Activated CD8-positive, alpha-beta memory T cell treated with anti-CD3 and anti-CD28 coated beads, Interleukin-2, amount 10 ng/mL, durations not matched to agents 7 days and 5 days (primary cell): Measurements from ENCODE around the gene RGR. TPM values are rescaled to one million over a fixed set of nuclear protein-coding genes. Genes with fewer than 3 reads are reported as not detected.

ENCODE experiments used
- ATAC-seq: fragments of 150-1000 bp; cut with Tn5 transposase; one replicate; pipeline ENCODE4 v1.10.0; 2021; ENCODE audit warnings: moderate library complexity
- CTCF ChIA-PET: fragments of 350-600 bp; sonication (Branson Sonifier 250); formaldehyde crosslinking; loops from one replicate; lab custom pipeline; 2021; ENCODE audit warnings: antibody characterized with exemption; lab: Charles Lee
- DNase-seq: peaks from one replicate; pipeline ENCODE4 v3.0.0-alpha.2; 2020
- H3K27ac Mint-ChIP-seq: one replicate; pipeline ENCODE4 v1.8.0; 2021; ENCODE audit warnings: mild to moderate bottlenecking, mixed read lengths
- H3K27me3 Mint-ChIP-seq: one replicate; pipeline ENCODE4 v1.8.0; 2021; ENCODE audit warnings: mixed read lengths
- H3K36me3 Mint-ChIP-seq: one replicate; pipeline ENCODE4 v1.8.0; 2021; ENCODE audit warnings: mild to moderate bottlenecking, mixed read lengths
- H3K4me1 Mint-ChIP-seq: one replicate; pipeline ENCODE4 v1.8.0; 2021; ENCODE audit warnings: mixed read lengths
- H3K4me3 Mint-ChIP-seq: one replicate; pipeline ENCODE4 v1.8.0; 2021; ENCODE audit warnings: mild to moderate bottlenecking, moderate library complexity, mixed read lengths
- H3K9me3 Mint-ChIP-seq: one replicate; pipeline ENCODE4 v1.8.0; 2022; ENCODE audit warnings: low read depth, mixed read lengths
- total RNA-seq, 2 experiments: library from RNA; stranded (reverse); gene quantifications; one replicate each; pipeline ENCODE4 v1.2.3, GENCODE V29; 2021

RGR gene
- total RNA-seq, 2 experiments from 2014 or later, result not detected

GRCh38 chr10:84226616-84227015, 18.2 kb upstream of the RGR start:
- no peaks in the 10 kb centered on the region for H3K9me3 Mint-ChIP-seq
- ATAC-seq (no peak), DNase-seq (no peak)
- H3K27me3 Mint-ChIP-seq, result peaks cover 36% of the 10 kb centered on the region
- no peaks in the 10 kb centered on the region for H3K36me3 Mint-ChIP-seq
- no peak overlapping the region for H3K27ac Mint-ChIP-seq
- no peaks in the 10 kb centered on the region for H3K4me1 Mint-ChIP-seq
- H3K4me3 Mint-ChIP-seq, result no peak overlapping the region
- CTCF ChIA-PET, result interaction anchor here (1.1 kb wide), 1 partner anchor 38 kb away, joined by 3 read pairs; no protein-coding TSS in a partner anchor

- no peak for ATAC-seq
- CTCF ChIA-PET, result no interaction called here
- Mint-ChIP-seq H3K36me3 (no peaks in the 10 kb centered on the region), H3K4me1 (no peaks in the 10 kb centered on the region), H3K27me3 (peaks cover 36% of the 10 kb centered on the region), H3K27ac (no peak overlapping the region), H3K4me3 (no peak overlapping the region), H3K9me3 (no peaks in the 10 kb centered on the region)
- no peak for DNase-seq
These were observed 17.0 kb upstream of the RGR start for GRCh38 chr10:84227810-84228209.

DNA sequence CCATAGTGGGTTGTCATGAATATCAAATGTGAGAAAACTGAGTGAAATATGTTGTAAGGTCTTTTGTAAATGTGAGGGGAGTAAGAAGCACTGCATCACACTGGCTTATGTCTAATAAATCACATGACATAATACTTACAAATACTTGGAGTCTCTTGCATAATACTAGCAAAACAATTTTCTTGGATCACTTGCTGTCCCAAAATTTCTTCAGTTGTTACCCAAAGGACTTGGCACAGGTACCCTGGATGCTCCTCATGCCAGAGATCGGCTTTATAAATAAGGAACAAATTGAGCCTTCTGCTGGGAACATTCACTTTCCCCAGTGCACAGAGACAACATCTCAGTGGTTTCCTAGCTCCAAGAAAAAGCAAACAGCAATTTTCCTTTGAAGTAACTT, 14.5 kb upstream of the RGR start:
- Mint-ChIP-seq H3K9me3 (no peaks in the 10 kb centered on the region), H3K27me3 (peaks cover 32% of the 10 kb centered on the region), H3K4me1 (no peaks in the 10 kb centered on the region), H3K27ac (no peak overlapping the region), H3K36me3 (no peaks in the 10 kb centered on the region), H3K4me3 (no peak overlapping the region)
- no peak for DNase-seq
- ATAC-seq, result no peak
- CTCF ChIA-PET, result no interaction called here

- DNase-seq (no peak), ATAC-seq (no peak)
- CTCF ChIA-PET, result no interaction called here
- peaks cover 30% of the 10 kb centered on the region for H3K27me3 Mint-ChIP-seq
- H3K4me3 Mint-ChIP-seq, result no peak overlapping the region
- no peaks in the 10 kb centered on the region for H3K4me1 Mint-ChIP-seq
- no peaks in the 10 kb centered on the region for H3K36me3 Mint-ChIP-seq
- H3K9me3 Mint-ChIP-seq, result no peaks in the 10 kb centered on the region
- no peak overlapping the region for H3K27ac Mint-ChIP-seq
These were observed 12.5 kb upstream of the RGR start for GRCh38 chr10:84232376-84232775.

DNA sequence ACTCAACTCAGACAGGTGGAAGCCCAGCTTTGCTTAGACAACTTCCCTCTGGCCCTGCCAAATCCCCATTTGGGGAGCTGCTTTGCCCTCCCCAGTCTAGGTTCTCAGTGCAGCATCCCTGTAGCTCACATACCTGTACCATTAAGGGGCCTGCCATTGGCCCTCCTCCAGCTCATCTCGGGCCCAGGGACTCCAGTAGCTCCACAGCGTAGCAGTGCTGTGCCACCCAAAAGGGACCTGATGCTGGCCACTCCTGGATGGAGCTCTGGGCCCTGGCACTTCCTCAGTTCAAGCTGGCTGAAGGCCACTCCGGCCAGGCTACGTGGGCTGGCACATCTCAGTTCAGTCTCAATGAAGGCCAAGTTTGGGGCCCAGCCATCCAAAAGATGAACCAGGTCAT, 10.9 kb upstream of the RGR start:
- ATAC-seq (no peak), DNase-seq (no peak)
- Mint-ChIP-seq H3K27me3 (peaks cover 27% of the 10 kb centered on the region), H3K36me3 (no peaks in the 10 kb centered on the region), H3K4me1 (no peaks in the 10 kb centered on the region), H3K4me3 (no peak overlapping the region), H3K27ac (no peak overlapping the region), H3K9me3 (no peaks in the 10 kb centered on the region)
- CTCF ChIA-PET, result interaction anchor here (0.9 kb wide), 1 partner anchor 31 kb away, joined by 3 read pairs; no protein-coding TSS in a partner anchor

DNA sequence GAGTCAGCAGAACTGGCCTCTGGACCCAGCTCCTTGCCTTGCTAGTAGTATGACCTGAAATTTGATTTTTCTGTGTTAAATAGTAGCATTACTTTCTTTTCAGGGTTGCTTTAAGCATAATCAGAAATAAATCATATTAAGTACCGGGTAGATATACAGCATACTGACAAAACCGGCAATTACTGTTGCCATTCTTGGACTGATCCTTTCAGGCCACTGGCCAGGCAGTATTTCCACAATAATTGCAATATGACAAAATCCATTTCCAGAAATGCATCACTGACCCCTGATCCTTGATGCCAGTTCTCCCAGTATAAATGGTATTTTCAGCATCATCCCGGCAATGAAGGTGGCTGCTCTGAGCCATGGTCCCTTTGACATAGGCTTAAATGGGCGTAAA, 10.4 kb upstream of the RGR start:
- Mint-ChIP-seq H3K27ac (no peak overlapping the region), H3K36me3 (no peaks in the 10 kb centered on the region), H3K4me3 (no peak overlapping the region), H3K9me3 (no peaks in the 10 kb centered on the region), H3K27me3 (peaks cover 26% of the 10 kb centered on the region), H3K4me1 (no peaks in the 10 kb centered on the region)
- ATAC-seq (no peak), DNase-seq (no peak)
- CTCF ChIA-PET, result no interaction called here

DNA sequence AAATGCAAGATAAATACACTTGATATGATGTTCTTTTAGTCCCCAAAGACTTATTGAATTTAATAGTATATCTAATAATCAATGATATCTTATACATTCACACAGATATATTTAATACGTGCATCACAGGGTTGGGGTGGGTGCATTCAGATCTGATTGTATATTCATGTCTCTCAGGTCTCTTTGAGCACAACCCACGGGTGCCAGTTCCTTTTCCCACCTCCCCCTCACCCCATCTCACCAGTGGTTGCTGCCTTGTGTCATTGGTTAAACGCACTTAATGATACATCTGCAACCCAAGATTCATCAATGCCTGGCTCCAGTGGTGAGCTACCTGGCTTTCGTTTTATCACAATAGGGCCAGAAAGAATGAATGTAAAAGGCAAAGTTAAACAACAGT, 9.8 kb upstream of the RGR start:
- DNase-seq, result no peak
- Mint-ChIP-seq H3K27ac (no peak overlapping the region), H3K4me1 (no peaks in the 10 kb centered on the region), H3K27me3 (peaks cover 21% of the 10 kb centered on the region), H3K9me3 (no peaks in the 10 kb centered on the region), H3K4me3 (no peak overlapping the region), H3K36me3 (no peaks in the 10 kb centered on the region)
- CTCF ChIA-PET, result no interaction called here
- ATAC-seq, result no peak

DNA sequence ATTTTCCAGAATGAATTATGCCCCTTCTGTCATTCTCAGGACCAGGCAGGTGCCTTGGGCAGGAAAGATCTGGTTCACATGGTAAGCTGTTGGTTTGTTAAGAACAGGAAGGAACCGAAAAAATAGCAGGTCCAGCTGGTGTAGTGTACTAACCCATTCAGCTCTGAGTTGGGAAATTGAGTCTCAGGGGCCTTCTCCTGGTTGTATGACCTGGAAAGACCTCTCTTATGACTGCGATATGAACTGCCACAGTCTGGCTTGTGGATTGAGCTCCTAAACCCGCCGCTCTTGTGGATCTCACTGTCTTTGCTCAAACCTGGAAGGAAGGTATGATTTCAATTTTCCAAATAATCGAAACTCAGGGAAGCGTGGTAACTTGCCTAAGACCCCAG, 8.1 kb upstream of the RGR start:
- no peak for ATAC-seq
- Mint-ChIP-seq H3K27me3 (peaks cover 16% of the 10 kb centered on the region), H3K36me3 (no peaks in the 10 kb centered on the region), H3K4me1 (no peaks in the 10 kb centered on the region), H3K9me3 (no peaks in the 10 kb centered on the region), H3K4me3 (no peak overlapping the region), H3K27ac (no peak overlapping the region)
- CTCF ChIA-PET, result interaction anchor here (1.0 to 1.6 kb wide), 4 partner anchors 9 to 306 kb away, joined by 3 to 5 read pairs (median 4); no protein-coding TSS in a partner anchor
- DNase-seq, result no peak

- ATAC-seq (no peak), DNase-seq (no peak)
- Mint-ChIP-seq H3K27ac (no peak overlapping the region), H3K4me1 (no peaks in the 10 kb centered on the region), H3K27me3 (peaks cover 16% of the 10 kb centered on the region), H3K36me3 (no peaks in the 10 kb centered on the region), H3K4me3 (no peak overlapping the region), H3K9me3 (no peaks in the 10 kb centered on the region)
- CTCF ChIA-PET, result interaction anchor here (1.0 to 1.6 kb wide), 4 partner anchors 9 to 305 kb away, joined by 3 to 5 read pairs (median 4); no protein-coding TSS in a partner anchor
These were observed 7.4 kb upstream of the RGR start for GRCh38 chr10:84237199-84238051.

- no peaks in the 10 kb centered on the region for H3K9me3 Mint-ChIP-seq
- CTCF ChIA-PET, result interaction anchor here (1.1 to 1.5 kb wide), 2 partner anchors 23 to 298 kb away, joined by 3 read pairs; no protein-coding TSS in a partner anchor
- DNase-seq (no peak), ATAC-seq (no peak)
- no peaks in the 10 kb centered on the region for H3K36me3 Mint-ChIP-seq
- H3K4me3 Mint-ChIP-seq, result no peak overlapping the region
- H3K4me1 Mint-ChIP-seq, result no peaks in the 10 kb centered on the region
- H3K27me3 Mint-ChIP-seq, result peaks cover 16% of the 10 kb centered on the region
- H3K27ac Mint-ChIP-seq, result no peak overlapping the region
These were observed 5.9 kb upstream of the RGR start for GRCh38 chr10:84238909-84239308.

- ATAC-seq, result no peak
- DNase-seq, result no peak
- H3K4me3 Mint-ChIP-seq, result no peak within 1 kb of the TSS
- H3K27ac Mint-ChIP-seq, result no peak within 1 kb of the TSS
- CTCF ChIA-PET, result no interaction called here
- no peaks in the 10 kb centered on the region for H3K4me1 Mint-ChIP-seq
- peaks cover 19% of the 10 kb centered on the region for H3K27me3 Mint-ChIP-seq
- H3K9me3 Mint-ChIP-seq, result no peaks in the 10 kb centered on the region
- no peaks in the 10 kb centered on the region for H3K36me3 Mint-ChIP-seq
These were observed 3.6 kb upstream of the RGR start, which contains the start of gene LRIT1 for GRCh38 chr10:84241185-84241790. TSS of gene LRIT1 (minus strand) at chr10:84241546. CDS start at chr10:84241439, 107 bp downstream.

GRCh38 chr10:84243759-84244158, 1.1 kb upstream of the RGR start:
- Mint-ChIP-seq H3K4me1 (no peaks in the 10 kb centered on the region), H3K9me3 (no peaks in the 10 kb centered on the region), H3K27me3 (peaks cover 7% of the 10 kb centered on the region), H3K27ac (no peak overlapping the region), H3K36me3 (no peaks in the 10 kb centered on the region), H3K4me3 (no peak overlapping the region)
- ATAC-seq, result no peak
- no peak for DNase-seq
- CTCF ChIA-PET, result no interaction called here

- no peaks in the 10 kb centered on the region for H3K36me3 Mint-ChIP-seq
These were observed 2.6 kb downstream of the RGR start for GRCh38 chr10:84247496-84247895.

More at GRCh38 chr10:84247496-84247895, 2.6 kb downstream of the RGR start:
- CTCF ChIA-PET, result interaction anchor here (0.6 to 1.2 kb wide), 2 partner anchors 9 to 288 kb away, joined by 3 read pairs; no protein-coding TSS in a partner anchor
- Mint-ChIP-seq H3K4me1 (no peaks in the 10 kb centered on the region), H3K27ac (no peak overlapping the region), H3K4me3 (no peak overlapping the region), H3K27me3 (peaks cover 6% of the 10 kb centered on the region), H3K9me3 (no peaks in the 10 kb centered on the region)
- ATAC-seq (no peak), DNase-seq (no peak)
